GM19455 (cell line): Measurements from ENCODE around the gene DNPH1.
A peak's percentile ranks its signal among the peaks of the same experiment; 100 is the strongest.

Source experiments
- ATAC-seq: cut with Tn5 transposase; IDR thresholded peaks from one replicate; pipeline ENCODE4 v1.9.1; 2021; ENCODE audit not compliant: unreplicated experiment

Gene DNPH1

GRCh38 chr6:43246301-43247113, 17.2 kb upstream of the DNPH1 start:
- peak; percentile 54 for ATAC-seq

- ATAC-seq = no peak
Observed at GRCh38 chr6:43243664-43244321, 14.5 kb upstream of the DNPH1 start.

- no peak for ATAC-seq
Observed at GRCh38 chr6:43242908-43243663, 13.8 kb upstream of the DNPH1 start, which contains the start of gene TTBK1. Gene TTBK1 (plus strand): TSS chr6:43243481. CDS start chr6:43246661, 3,180 bp downstream.

GRCh38 chr6:43241446-43241845, 12.2 kb upstream of the DNPH1 start:
- no peak for ATAC-seq

GRCh38 chr6:43240950-43241349, 11.7 kb upstream of the DNPH1 start:
- ATAC-seq = no peak

- no peak for ATAC-seq
Observed at GRCh38 chr6:43239054-43239453, 9.8 kb upstream of the DNPH1 start.

- no peak for ATAC-seq
Observed at GRCh38 chr6:43235841-43236240, 6.6 kb upstream of the DNPH1 start.

GRCh38 chr6:43231735-43232450, 2.6 kb upstream of the DNPH1 start:
- ATAC-seq = no peak

- ATAC-seq = no peak
Observed at GRCh38 chr6:43231053-43231452, 1.8 kb upstream of the DNPH1 start.

GRCh38 chr6:43229803-43230620, 731 bp upstream of the DNPH1 start:
- ATAC-seq = no peak

- no peak for ATAC-seq
Observed at GRCh38 chr6:43226192-43226851, 3.0 kb downstream of the DNPH1 start.

- ATAC-seq = no peak
Observed at GRCh38 chr6:43223175-43223574, 6.1 kb downstream of the DNPH1 start.

GRCh38 chr6:43222418-43223059, 6.7 kb downstream of the DNPH1 start:
- ATAC-seq = no peak

GRCh38 chr6:43221046-43221972, 8.0 kb downstream of the DNPH1 start:
- ATAC-seq = no peak

- no peak for ATAC-seq
Observed at GRCh38 chr6:43220439-43220951, 8.8 kb downstream of the DNPH1 start.

- no peak for ATAC-seq
Observed at GRCh38 chr6:43219814-43220213, 9.5 kb downstream of the DNPH1 start.

- no peak for ATAC-seq
Observed at GRCh38 chr6:43219119-43219518, 10.2 kb downstream of the DNPH1 start.

GRCh38 chr6:43217351-43217750, 11.9 kb downstream of the DNPH1 start:
- ATAC-seq = no peak
